K562 (cell line): ENCODE data around the gene HDAC10.

Source experiments
- BRF2 ChIP-seq: IDR thresholded peaks from 3 replicates; pipeline ENCODE4 v1.6.1; 2011; ENCODE audit warnings: borderline replicate concordance, mild to moderate bottlenecking; ENCODE audit not compliant: insufficient read length, insufficient read depth
- NONO ChIP-seq, 2 experiments: fragments of 200-400 bp in 1 of 2; fragments of 450-650 bp in 1 of 2; formaldehyde crosslinking in 1 of 2; IDR thresholded peaks; 2 replicates each; pipeline ENCODE4 v1.6.1; 2017; ENCODE audit warnings: low read depth in 2 of 2, mild to moderate bottlenecking in 2 of 2, moderate library complexity in 2 of 2, low read length in 1 of 2
- RERE ChIP-seq: sonication (generic); formaldehyde crosslinking; IDR thresholded peaks from 2 replicates; pipeline ENCODE4 v1.8.0; 2023; ENCODE audit warnings: missing genetic modification reagents, mild to moderate bottlenecking, borderline replicate concordance

- TF ChIP-seq NONO (IDR thresholded peaks at IDR 0.05; ENCODE audit: low read depth in 2 of 2, low read length in 1 of 2) = no peak
- TF ChIP-seq BRF2 = no peak
- no peak for TF ChIP-seq RERE (CRISPR knock-in tag)
Measured at GRCh38 chr22:50269573-50269969, 18.5 kb upstream of the HDAC10 start.
